Measurements from ENCODE around the gene INO80C.

DNA sequence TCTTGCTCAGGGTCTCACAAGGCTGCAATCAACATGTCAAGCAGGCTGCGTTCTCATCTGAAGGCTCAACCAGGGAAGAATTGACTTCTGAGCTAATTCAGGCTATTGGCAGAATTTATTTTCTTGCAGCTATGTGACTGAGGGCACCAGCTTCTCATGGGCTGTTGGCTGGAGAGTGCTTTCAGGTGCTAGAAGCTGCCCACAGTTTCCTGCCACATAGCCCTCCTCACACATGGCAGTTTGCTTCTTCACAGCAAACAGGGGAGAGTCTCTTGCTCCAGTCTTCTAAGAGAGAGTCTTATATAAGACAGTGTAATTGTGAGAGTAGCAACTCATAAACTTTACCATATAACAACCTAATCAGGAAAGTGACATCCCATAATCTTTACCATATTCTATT, 37.5 kb upstream of the INO80C start:
- TF ChIP-seq, protein P1, sequence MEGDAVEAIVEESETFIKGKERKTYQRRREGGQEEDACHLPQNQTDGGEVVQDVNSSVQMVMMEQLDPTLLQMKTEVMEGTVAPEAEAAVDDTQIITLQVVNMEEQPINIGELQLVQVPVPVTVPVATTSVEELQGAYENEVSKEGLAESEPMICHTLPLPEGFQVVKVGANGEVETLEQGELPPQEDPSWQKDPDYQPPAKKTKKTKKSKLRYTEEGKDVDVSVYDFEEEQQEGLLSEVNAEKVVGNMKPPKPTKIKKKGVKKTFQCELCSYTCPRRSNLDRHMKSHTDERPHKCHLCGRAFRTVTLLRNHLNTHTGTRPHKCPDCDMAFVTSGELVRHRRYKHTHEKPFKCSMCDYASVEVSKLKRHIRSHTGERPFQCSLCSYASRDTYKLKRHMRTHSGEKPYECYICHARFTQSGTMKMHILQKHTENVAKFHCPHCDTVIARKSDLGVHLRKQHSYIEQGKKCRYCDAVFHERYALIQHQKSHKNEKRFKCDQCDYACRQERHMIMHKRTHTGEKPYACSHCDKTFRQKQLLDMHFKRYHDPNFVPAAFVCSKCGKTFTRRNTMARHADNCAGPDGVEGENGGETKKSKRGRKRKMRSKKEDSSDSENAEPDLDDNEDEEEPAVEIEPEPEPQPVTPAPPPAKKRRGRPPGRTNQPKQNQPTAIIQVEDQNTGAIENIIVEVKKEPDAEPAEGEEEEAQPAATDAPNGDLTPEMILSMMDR (IDR thresholded peaks at IDR 0.05), result no peak
- no peak for TF ChIP-seq EP300 (IDR thresholded peaks at IDR 0.05)

All from tibial nerve (tissue), 4 donors.